Adrenal gland (tissue), 5 donors: ENCODE data around the gene TLE6.

Source experiments
- CTCF ChIP-seq, 6 experiments: fragments of 450-650 bp in 4 of 6; fragments of 200-600 bp in 2 of 6; sonication (generic) in 1 of 6; IDR thresholded peaks; 1 replicate in 5 of 6; 2 replicates in 1 of 6; pipeline versions ENCODE4 v1.5.1 to v1.8.0; 2016 to 2021; ENCODE audit warnings: antibody characterized with exemption in 6 of 6, mild to moderate bottlenecking in 2 of 6, moderate library complexity in 1 of 6
- POLR2A ChIP-seq, 2 donors: fragments of 450-650 bp; IDR thresholded peaks; one replicate each; pipeline ENCODE4 v1.6.1; 2017; ENCODE audit warnings: antibody characterized with exemption in 2 of 2, mild to moderate bottlenecking in 2 of 2, moderate library complexity in 1 of 2
- donor health status: DM: no; HTN: no; CAD: no.

DNA sequence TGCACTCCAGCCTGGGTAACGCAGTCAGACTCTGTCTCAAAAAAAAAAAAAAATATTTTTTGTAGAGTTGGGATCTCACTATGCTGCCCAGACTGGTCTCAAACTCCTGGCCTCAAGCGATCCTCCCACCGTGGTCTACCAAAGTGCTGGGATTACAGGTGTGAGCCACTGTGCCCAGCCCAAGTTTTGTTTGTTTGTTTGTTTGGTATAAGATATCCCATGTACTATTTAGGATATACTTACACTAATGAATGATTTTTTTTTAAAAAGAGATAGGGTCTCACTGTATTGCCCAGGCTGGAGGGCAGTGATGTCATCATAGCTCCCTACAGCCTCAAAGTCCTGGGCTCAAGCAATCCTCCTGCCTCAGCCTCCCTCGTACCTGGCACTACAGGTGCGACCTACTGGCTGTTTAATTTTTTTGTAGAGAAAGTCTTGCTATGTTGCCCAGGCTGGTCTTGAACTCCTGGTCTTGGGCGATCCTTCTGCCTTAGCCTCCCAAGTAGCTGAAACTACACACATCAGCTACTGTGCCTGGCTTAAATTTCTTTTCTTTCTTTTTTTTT is 24.0 kb downstream of the TLE6 start:
- TF ChIP-seq POLR2A (IDR thresholded peaks at IDR 0.05), result no peak
- TF ChIP-seq CTCF (IDR thresholded peaks at IDR 0.05), result no peak
